GM12865 (cell line): ENCODE results near the gene SOX6.

Source experiments
- DNase-seq: peaks from one replicate; pipeline ENCODE4 v3.0.0; 2010; ENCODE audit warnings: low read depth
- H3K4me3 ChIP-seq: 2 replicates; pipeline ENCODE4 v1.5.1; 2011; ENCODE audit warnings: mild to moderate bottlenecking, low read depth, low read length, control low read depth
- TF ChIP-seq, protein P1 (sequence below): IDR thresholded peaks from 2 replicates; pipeline ENCODE4 v1.5.1; 2011; ENCODE audit warnings: low read length, control low read depth, low read depth, inconsistent platforms; ENCODE audit not compliant: insufficient read depth; ENCODE audit errors: missing control alignments

SOX6 gene

DNA sequence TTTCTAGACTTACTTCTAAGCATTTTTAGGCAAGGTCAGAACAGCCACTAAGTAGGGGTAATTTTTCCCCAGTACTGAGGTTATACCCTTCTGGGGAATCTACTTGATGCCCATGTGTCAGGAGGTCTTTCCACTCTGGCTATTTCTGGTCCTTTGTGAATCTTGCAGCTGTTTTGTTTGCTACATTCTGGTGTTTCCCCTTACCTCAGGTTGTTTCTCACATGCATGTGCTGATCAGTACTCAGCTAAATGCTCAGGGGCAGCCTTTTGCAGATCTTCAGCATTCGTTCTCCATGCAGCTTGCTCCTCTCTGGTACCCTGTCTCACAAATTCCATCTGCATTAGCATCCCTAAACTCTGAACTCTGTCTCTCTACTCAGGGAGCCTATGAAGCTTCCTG lies 303.6 kb downstream of the SOX6 start:
- DNase-seq: peak; percentile 5
- H3K4me3 ChIP-seq: no peak overlapping the region
- TF ChIP-seq, protein P1, sequence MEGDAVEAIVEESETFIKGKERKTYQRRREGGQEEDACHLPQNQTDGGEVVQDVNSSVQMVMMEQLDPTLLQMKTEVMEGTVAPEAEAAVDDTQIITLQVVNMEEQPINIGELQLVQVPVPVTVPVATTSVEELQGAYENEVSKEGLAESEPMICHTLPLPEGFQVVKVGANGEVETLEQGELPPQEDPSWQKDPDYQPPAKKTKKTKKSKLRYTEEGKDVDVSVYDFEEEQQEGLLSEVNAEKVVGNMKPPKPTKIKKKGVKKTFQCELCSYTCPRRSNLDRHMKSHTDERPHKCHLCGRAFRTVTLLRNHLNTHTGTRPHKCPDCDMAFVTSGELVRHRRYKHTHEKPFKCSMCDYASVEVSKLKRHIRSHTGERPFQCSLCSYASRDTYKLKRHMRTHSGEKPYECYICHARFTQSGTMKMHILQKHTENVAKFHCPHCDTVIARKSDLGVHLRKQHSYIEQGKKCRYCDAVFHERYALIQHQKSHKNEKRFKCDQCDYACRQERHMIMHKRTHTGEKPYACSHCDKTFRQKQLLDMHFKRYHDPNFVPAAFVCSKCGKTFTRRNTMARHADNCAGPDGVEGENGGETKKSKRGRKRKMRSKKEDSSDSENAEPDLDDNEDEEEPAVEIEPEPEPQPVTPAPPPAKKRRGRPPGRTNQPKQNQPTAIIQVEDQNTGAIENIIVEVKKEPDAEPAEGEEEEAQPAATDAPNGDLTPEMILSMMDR: no peak

DNA sequence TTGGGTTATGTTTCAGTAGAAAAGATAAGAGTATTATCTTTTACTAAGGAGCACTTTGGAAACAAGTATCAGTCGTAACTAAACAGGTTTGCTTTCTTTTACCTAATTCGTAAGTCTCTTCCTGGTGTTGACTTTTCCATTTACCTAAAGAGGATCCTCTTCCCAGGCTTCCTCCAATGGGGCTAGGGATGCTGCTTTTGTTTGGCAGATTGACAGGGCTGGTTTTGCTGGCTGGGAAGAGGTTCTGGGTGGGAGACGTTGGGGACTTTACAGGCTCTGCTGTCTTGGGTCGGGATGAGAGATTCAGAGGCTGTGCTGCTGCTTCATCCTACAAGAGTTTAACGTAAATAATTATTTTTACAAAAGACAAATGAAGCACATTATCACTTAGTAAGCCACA lies 306.7 kb downstream of the SOX6 start:
- no peak for DNase-seq
- TF ChIP-seq, protein P1: no peak
- no peak overlapping the region for H3K4me3 ChIP-seq

DNA sequence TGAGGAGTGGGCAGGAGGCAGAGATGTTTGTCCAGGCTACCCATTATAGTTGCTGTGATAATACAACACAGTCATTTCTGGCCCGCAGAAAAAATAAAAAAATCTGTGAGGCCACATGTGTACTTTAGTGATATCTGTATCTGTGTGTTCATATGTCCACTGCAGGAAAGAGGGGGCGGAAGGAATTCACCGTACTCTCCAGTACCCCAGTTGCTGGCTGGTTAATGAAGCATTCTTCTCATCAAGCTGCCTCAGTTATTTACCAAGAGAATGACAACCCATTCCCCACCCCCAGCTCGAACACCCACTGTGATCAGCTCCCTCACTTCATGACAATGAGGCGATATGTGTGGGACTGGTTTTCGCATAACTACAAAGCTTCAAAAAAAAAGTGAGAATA lies 309.3 kb downstream of the SOX6 start:
- no peak for DNase-seq
- no peak overlapping the region for H3K4me3 ChIP-seq
- TF ChIP-seq, protein P1: no peak

DNA sequence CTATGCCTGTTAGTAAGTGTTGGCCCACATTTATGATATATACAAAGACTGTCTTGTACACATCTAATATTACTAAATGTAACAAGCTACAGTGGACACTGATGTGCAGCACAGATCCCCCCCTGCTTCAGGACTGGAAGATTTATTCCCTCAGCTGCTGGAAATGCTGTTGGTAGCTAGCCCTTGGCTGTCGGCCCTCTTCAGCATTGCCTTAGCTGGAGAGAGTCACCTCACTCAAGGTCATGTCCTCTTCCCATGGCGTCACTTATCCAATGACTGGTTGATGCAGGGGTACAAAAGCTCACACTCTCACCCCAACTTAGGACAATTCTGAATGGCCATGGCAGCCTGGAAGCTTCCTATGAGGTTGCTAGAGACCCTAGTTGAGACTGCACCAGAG lies 312.7 kb downstream of the SOX6 start:
- TF ChIP-seq, protein P1: no peak
- DNase-seq: no peak
- H3K4me3 ChIP-seq: no peak overlapping the region

DNA sequence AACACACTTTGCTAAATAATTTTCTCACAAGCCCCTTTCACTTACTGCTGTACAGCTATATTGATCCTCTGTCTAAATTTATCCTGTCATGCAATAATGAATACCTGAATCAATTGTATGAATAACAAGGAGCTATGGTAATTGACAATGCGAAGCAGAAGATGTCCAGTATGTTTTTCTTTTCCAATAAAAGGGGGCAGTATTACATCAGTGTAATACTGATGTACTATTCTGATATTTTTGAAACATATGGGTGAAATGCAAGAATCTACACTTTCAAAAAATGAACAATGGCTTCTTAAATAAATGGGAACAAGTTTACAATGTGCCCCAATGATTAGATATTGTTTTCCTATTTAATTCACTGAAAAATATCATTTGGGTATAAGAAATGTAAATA lies 315.1 kb downstream of the SOX6 start:
- TF ChIP-seq, protein P1: no peak
- H3K4me3 ChIP-seq: no peak overlapping the region
- no peak for DNase-seq

DNA sequence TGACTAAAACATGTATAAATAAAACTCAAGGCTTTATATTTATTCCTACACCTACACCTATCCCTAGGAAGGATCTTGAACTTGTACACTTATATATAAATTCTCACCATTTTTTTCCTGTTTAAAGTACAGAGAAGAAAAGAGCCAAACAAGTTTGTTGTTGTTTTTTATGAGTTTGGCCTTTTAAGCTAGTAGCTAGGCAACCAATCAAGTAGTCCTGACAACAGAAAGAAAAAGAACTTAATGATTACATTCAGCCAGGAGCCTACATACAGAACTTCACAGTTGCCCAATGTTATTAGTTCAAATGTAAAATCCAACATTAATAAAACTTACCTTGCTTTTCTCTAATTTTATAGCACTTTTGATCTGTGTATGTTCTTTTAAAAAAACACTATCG lies 316.2 kb downstream of the SOX6 start:
- no peak overlapping the region for H3K4me3 ChIP-seq
- TF ChIP-seq, protein P1: no peak
- no peak for DNase-seq

DNA sequence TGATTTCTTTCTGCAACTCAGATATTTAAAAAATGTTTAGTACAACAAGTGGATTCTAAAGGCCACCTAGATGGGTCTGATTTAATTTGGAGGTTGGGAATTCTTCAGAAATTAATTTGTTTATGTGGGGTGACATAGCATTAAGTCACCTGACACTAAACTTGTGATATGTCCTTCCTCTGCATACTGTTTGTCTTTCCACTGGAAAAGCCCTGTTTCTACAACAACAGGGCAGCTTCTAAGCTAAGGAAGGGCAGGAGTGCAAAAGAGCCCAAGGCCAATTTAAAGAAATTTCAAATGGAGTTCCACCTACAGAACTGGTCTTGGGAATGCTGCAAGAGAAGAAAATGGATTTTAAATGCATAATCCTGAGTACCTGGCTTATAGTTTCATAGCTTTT lies 319.2 kb downstream of the SOX6 start:
- no peak for DNase-seq
- no peak overlapping the region for H3K4me3 ChIP-seq
- TF ChIP-seq, protein P1: no peak
